Vagina (tissue), 2 donors: ENCODE measurements around the gene SPO11. TPM values are rescaled to one million over a fixed set of nuclear protein-coding genes. Genes with fewer than 3 reads are reported as not detected.

ENCODE experiments used
- DNase-seq, 2 donors: peaks; one replicate each; pipeline ENCODE4 v3.0.0-alpha.2; 2017; ENCODE audit errors: extremely low spot score in 2 of 2
- H3K27ac ChIP-seq: fragments of 200-600 bp; sonication (generic); one replicate; pipeline ENCODE4 v1.5.1; 2019
- H3K27me3 ChIP-seq: fragments of 200-600 bp; sonication (generic); one replicate; pipeline ENCODE4 v1.5.1; 2019
- H3K36me3 ChIP-seq, 2 donors: fragments of 200-600 bp; sonication (generic); one replicate each; pipeline ENCODE4 v1.5.1; 2017 to 2019
- H3K4me1 ChIP-seq: fragments of 200-600 bp; sonication (generic); one replicate; pipeline ENCODE4 v1.5.1; 2019
- H3K4me3 ChIP-seq, 2 donors: fragments of 200-600 bp; sonication (generic); 1 replicate in 1 of 2; 2 replicates in 1 of 2; pipeline ENCODE4 v1.5.1; 2016 to 2019
- H3K9me3 ChIP-seq: fragments of 200-600 bp; sonication (generic); one replicate; pipeline ENCODE4 v1.5.1; 2019
- CTCF ChIP-seq, 3 experiments: fragments of 450-650 bp in 2 of 3; fragments of 200-600 bp in 1 of 3; sonication (generic) in 1 of 3; IDR thresholded peaks; one replicate each; pipeline ENCODE4 v1.5.1; 2017 to 2019; ENCODE audit warnings: antibody characterized with exemption in 3 of 3, mild to moderate bottlenecking in 2 of 3, moderate library complexity in 2 of 3
- POLR2A ChIP-seq, 2 donors: fragments of 450-650 bp; IDR thresholded peaks; one replicate each; pipeline ENCODE4 v1.6.1; 2017; ENCODE audit warnings: antibody characterized with exemption in 2 of 2, mild to moderate bottlenecking in 2 of 2, moderate library complexity in 2 of 2
- POLR2AphosphoS5 ChIP-seq, 2 donors: sonication (generic); formaldehyde crosslinking; IDR thresholded peaks; one replicate each; pipeline ENCODE4 v1.9.0; 2017; ENCODE audit warnings: antibody characterized with exemption in 2 of 2, mild to moderate bottlenecking in 2 of 2, low read depth in 1 of 2; ENCODE audit not compliant: insufficient read depth in 1 of 2
- intact Hi-C: fragments of 100-400 bp; cut with DNase I; formaldehyde crosslinking; loops from one replicate; pipeline ENCODE4 v1.15.1; 2023
- total RNA-seq: library from RNA; depleted of rRNA; stranded (reverse); fragments of >200 nt; gene quantifications from one replicate; pipeline ENCODE4 v1.2.3, GENCODE V29; 2016

SPO11 gene
- total RNA-seq, 1 donor from 2014 or later: not detected

GRCh38 chr20:57352305-57352704 lies 22.7 kb downstream of the SPO11 start:
- no peak overlapping the region for H3K27ac ChIP-seq
- no peaks in the 10 kb centered on the region for H3K27me3 ChIP-seq
- intact Hi-C loops: no loop called here
- peak overlapping the region; percentile 63 to 78 for H3K4me3 ChIP-seq
- TF ChIP-seq POLR2AphosphoS5 (IDR thresholded peaks at IDR 0.05; ENCODE audit: insufficient read depth in 1 of 2, low read depth in 1 of 2) (no peak), POLR2A (IDR thresholded peaks at IDR 0.05) (no peak), CTCF (IDR thresholded peaks at IDR 0.05) (no peak)
- peaks cover 0 to 28% of the 10 kb centered on the region in 2 donors for H3K36me3 ChIP-seq
- DNase-seq: no peak
- peaks cover 20% of the 10 kb centered on the region for H3K4me1 ChIP-seq
- H3K9me3 ChIP-seq: no peaks in the 10 kb centered on the region

- no peak for TF ChIP-seq POLR2AphosphoS5 (IDR thresholded peaks at IDR 0.05; ENCODE audit: insufficient read depth in 1 of 2, low read depth in 1 of 2)
- no peak for TF ChIP-seq CTCF (IDR thresholded peaks at IDR 0.05)
- TF ChIP-seq POLR2A (IDR thresholded peaks at IDR 0.05): no peak
- Histone ChIP-seq H3K36me3 (peaks cover 0 to 28% of the 10 kb centered on the region in 2 donors), H3K27ac (no peak overlapping the region), H3K4me1 (peaks cover 20% of the 10 kb centered on the region), H3K27me3 (no peaks in the 10 kb centered on the region), H3K4me3 (no peak overlapping the region), H3K9me3 (no peaks in the 10 kb centered on the region)
- intact Hi-C loops: no loop called here
- no peak for DNase-seq
Observed at GRCh38 chr20:57353351-57353750, 23.7 kb downstream of the SPO11 start.

DNA sequence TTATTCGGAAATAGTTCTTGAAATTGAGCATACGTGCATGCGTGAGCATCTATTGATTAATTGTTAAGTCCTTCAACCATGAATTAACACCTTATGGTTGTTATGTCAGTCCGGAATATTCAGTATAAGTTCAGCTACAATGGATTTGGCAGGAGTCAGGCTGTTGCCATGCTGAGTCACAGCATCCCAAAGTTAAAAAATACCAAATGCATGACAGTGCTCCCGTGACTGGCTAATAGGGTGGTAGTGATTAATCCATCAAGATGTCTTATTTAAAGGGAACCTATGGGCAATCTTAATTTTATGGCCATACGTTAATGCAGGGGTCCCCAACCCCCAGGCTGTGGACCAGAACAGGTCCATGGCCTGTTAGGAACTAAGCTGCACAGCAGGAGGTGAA lies 31.9 kb downstream of the SPO11 start:
- H3K36me3 ChIP-seq: peaks cover 4 to 30% of the 10 kb centered on the region in 2 donors
- H3K4me1 ChIP-seq: no peaks in the 10 kb centered on the region
- H3K9me3 ChIP-seq: no peaks in the 10 kb centered on the region
- H3K4me3 ChIP-seq: no peak overlapping the region
- H3K27ac ChIP-seq: no peak overlapping the region
- no peak for DNase-seq
- intact Hi-C loops: no loop called here
- TF ChIP-seq POLR2AphosphoS5 (IDR thresholded peaks at IDR 0.05; ENCODE audit: insufficient read depth in 1 of 2, low read depth in 1 of 2) (no peak), CTCF (IDR thresholded peaks at IDR 0.05) (no peak), POLR2A (IDR thresholded peaks at IDR 0.05) (no peak)
- no peaks in the 10 kb centered on the region for H3K27me3 ChIP-seq

DNA sequence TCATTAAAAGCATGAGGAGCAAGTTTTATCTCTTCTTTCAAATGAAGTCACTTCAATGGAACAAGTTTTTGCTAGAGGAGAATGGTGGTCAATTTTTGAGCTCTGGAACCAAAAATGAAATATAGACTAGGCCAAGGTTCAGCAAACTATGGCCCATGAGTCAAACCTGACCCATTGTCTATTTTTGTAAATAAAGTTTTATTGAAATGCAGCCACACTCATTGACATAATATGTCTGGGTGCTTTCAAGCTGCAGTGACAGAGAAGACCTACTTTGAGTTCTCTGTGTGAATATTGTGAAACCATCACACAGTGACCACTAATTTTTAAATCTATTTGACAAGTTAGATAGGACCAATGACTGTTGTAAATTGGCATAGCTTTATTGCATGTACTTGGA lies 34.8 kb downstream of the SPO11 start:
- Histone ChIP-seq H3K9me3 (no peaks in the 10 kb centered on the region), H3K4me3 (no peak overlapping the region), H3K4me1 (no peaks in the 10 kb centered on the region), H3K27me3 (no peaks in the 10 kb centered on the region), H3K36me3 (peaks cover 4 to 53% of the 10 kb centered on the region in 2 donors), H3K27ac (no peak overlapping the region)
- TF ChIP-seq POLR2A (IDR thresholded peaks at IDR 0.05): no peak
- TF ChIP-seq POLR2AphosphoS5 (IDR thresholded peaks at IDR 0.05; ENCODE audit: insufficient read depth in 1 of 2, low read depth in 1 of 2): no peak
- intact Hi-C loops: no loop called here
- DNase-seq: no peak

DNA sequence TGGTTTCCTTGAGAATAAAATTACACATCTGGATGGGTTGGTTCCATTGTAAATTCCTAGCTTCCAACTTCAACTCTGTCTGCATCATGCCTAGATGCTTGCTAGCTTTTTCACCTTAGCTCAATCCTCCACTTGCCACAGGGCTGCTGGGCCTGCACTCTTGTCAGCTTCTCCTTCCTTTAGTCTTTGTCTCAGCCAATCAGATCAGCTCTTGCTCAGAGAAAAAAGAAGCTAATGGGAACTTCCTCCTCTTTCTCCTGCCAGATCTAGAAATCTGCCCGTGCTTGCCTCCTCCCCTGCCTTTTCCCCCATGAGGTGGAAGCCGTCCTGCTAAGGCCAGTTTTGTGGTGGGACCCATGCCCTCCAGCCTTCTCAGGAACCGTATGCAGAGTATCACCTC lies 40.0 kb downstream of the SPO11 start:
- Histone ChIP-seq H3K4me3 (no peak overlapping the region), H3K4me1 (no peaks in the 10 kb centered on the region), H3K9me3 (no peaks in the 10 kb centered on the region), H3K27ac (no peak overlapping the region), H3K36me3 (peaks cover 4 to 93% of the 10 kb centered on the region in 2 donors), H3K27me3 (no peaks in the 10 kb centered on the region)
- no peak for DNase-seq
- intact Hi-C loops: no loop called here
- TF ChIP-seq CTCF (IDR thresholded peaks at IDR 0.05) (no peak), POLR2A (IDR thresholded peaks at IDR 0.05) (no peak), POLR2AphosphoS5 (IDR thresholded peaks at IDR 0.05; ENCODE audit: insufficient read depth in 1 of 2, low read depth in 1 of 2) (no peak)
